Liver (tissue), 9 donors: Measurements from ENCODE around the gene CTNNBL1. TPM values are rescaled to one million over a fixed set of nuclear protein-coding genes. Genes with fewer than 3 reads are reported as not detected.

Experiments used
- DNase-seq: peaks from one replicate; pipeline ENCODE4 v3.0.0-alpha.2; 2017; ENCODE audit warnings: low spot score
- H3K27ac ChIP-seq, 2 donors: one replicate each; pipeline ENCODE4 v1.7.0; 2013; ENCODE audit warnings: inconsistent platforms in 2 of 2, low read length in 2 of 2, control low read depth in 1 of 2, low read depth in 1 of 2, mild to moderate bottlenecking in 1 of 2
- H3K27me3 ChIP-seq, 4 donors: one replicate each; pipeline versions ENCODE4 v1.6.1 to v1.7.0; 2013; ENCODE audit warnings: low read length in 3 of 4, inconsistent platforms in 1 of 4, mild to moderate bottlenecking in 1 of 4, moderate library complexity in 1 of 4; ENCODE audit not compliant: control insufficient read depth in 4 of 4, insufficient read depth in 4 of 4
- H3K36me3 ChIP-seq, 4 donors: one replicate each; pipeline versions ENCODE4 v1.6.1 to v1.7.0; 2013; ENCODE audit warnings: low read length in 3 of 4, mild to moderate bottlenecking in 3 of 4, low read depth in 1 of 4, moderate library complexity in 1 of 4; ENCODE audit not compliant: control insufficient read depth in 4 of 4, insufficient read depth in 3 of 4
- H3K4me1 ChIP-seq, 4 donors: one replicate each; pipeline versions ENCODE4 v1.6.1 to v1.7.0; 2013; ENCODE audit warnings: low read length in 3 of 4, mild to moderate bottlenecking in 3 of 4, moderate library complexity in 1 of 4; ENCODE audit not compliant: control insufficient read depth in 4 of 4, insufficient read depth in 4 of 4
- H3K4me3 ChIP-seq, 3 donors: one replicate each; pipeline versions ENCODE4 v1.6.1 to v1.7.0; 2013; ENCODE audit warnings: low read length in 3 of 3, control low read depth in 1 of 3, low read depth in 1 of 3, mild to moderate bottlenecking in 1 of 3
- H3K9ac ChIP-seq, 2 donors: one replicate each; pipeline ENCODE4 v1.7.0; 2013; ENCODE audit warnings: low read length in 2 of 2, mild to moderate bottlenecking in 2 of 2, moderate library complexity in 2 of 2, control low read depth in 1 of 2, low read depth in 1 of 2
- H3K9me3 ChIP-seq, 4 donors: one replicate each; pipeline versions ENCODE4 v1.6.1 to v1.7.0; 2013; ENCODE audit warnings: low read length in 3 of 4; ENCODE audit not compliant: control insufficient read depth in 4 of 4
- FOXA1 ChIP-seq: IDR thresholded peaks from 2 replicates; pipeline ENCODE4 v1.6.1; 2016; ENCODE audit warnings: antibody characterized with exemption
- FOXA2 ChIP-seq: IDR thresholded peaks from 2 replicates; pipeline ENCODE4 v1.6.1; 2016; ENCODE audit warnings: antibody characterized with exemption
- GABPA ChIP-seq, 2 donors: IDR thresholded peaks in 1 of 2; conservative IDR thresholded peaks in 1 of 2; 2 replicates each; pipeline ENCODE4 v1.6.1; 2016; ENCODE audit warnings: antibody characterized with exemption in 2 of 2, mild to moderate bottlenecking in 1 of 2, moderate library complexity in 1 of 2
- JUND ChIP-seq, 2 donors: IDR thresholded peaks; 2 replicates each; pipeline ENCODE4 v1.6.1; 2016; ENCODE audit warnings: antibody characterized with exemption in 2 of 2
- NR2F2 ChIP-seq: IDR thresholded peaks from 2 replicates; pipeline ENCODE4 v1.6.1; 2016; ENCODE audit warnings: antibody characterized with exemption
- RAD21 ChIP-seq, 2 donors: IDR thresholded peaks; 2 replicates each; pipeline ENCODE4 v1.6.1; 2016; ENCODE audit warnings: antibody characterized with exemption in 2 of 2, mild to moderate bottlenecking in 2 of 2
- SP1 ChIP-seq: IDR thresholded peaks from 2 replicates; pipeline ENCODE4 v1.6.1; 2018; ENCODE audit warnings: antibody characterized with exemption, mild to moderate bottlenecking
- TAF1 ChIP-seq: conservative IDR thresholded peaks from 2 replicates; pipeline ENCODE4 v1.6.1; 2016; ENCODE audit warnings: antibody characterized with exemption, mild to moderate bottlenecking
- YY1 ChIP-seq: IDR thresholded peaks from 2 replicates; pipeline ENCODE4 v1.6.1; 2016; ENCODE audit warnings: antibody characterized with exemption, mild to moderate bottlenecking
- WGBS: extraction: QIAGEN DNeasy Blood & Tissue Kit; methylation state at CpG from one replicate; pipeline ENCODE4 v1.1.7; 2013; 5-methylcytosine and 5-hydroxymethylcytosine counted together
- polyA plus RNA-seq, 2 donors: library from polyadenylated mRNA; stranded (reverse) in 1 of 2; unstranded in 1 of 2; fragments of 200-250 nt in 1 of 2; fragments of >200 nt in 1 of 2; fragmentation: Nextera tagmentation in 1 of 2; extraction: Ambion mirVana in 1 of 2; gene quantifications; one replicate each; pipeline versions ENCODE4 v1.2.1 to v1.2.3, GENCODE V29; 2013 to 2015
- total RNA-seq, 2 donors: library from RNA; depleted of rRNA; stranded (reverse); fragments of >200 nt; gene quantifications; one replicate each; pipeline ENCODE4 v1.2.3, GENCODE V29; 2014
- TF ChIP-seq, protein P1 (sequence below): IDR thresholded peaks from 2 replicates; pipeline ENCODE4 v1.6.1; 2016; ENCODE audit warnings: antibody characterized with exemption
- TF ChIP-seq, protein P2 (sequence below): IDR thresholded peaks from 2 replicates; pipeline ENCODE4 v1.6.1; 2016; ENCODE audit warnings: antibody characterized with exemption
- TF ChIP-seq, protein P3 (sequence below): IDR thresholded peaks from 2 replicates; pipeline ENCODE4 v1.6.1; 2016; ENCODE audit warnings: antibody characterized with exemption, mild to moderate bottlenecking
- TF ChIP-seq, protein P4 (sequence below): IDR thresholded peaks from 2 replicates; pipeline ENCODE4 v1.6.1; 2016; ENCODE audit warnings: antibody characterized with exemption
- donor health status: healthy.
- donor health status: healthy.
- donor health status: healthy.
- donor health status: healthy.
- donor health status: healthy.

Gene CTNNBL1
- total and polyA plus RNA-seq, 4 donors, result 18.3 to 25.4 (median 20.3) TPM

DNA sequence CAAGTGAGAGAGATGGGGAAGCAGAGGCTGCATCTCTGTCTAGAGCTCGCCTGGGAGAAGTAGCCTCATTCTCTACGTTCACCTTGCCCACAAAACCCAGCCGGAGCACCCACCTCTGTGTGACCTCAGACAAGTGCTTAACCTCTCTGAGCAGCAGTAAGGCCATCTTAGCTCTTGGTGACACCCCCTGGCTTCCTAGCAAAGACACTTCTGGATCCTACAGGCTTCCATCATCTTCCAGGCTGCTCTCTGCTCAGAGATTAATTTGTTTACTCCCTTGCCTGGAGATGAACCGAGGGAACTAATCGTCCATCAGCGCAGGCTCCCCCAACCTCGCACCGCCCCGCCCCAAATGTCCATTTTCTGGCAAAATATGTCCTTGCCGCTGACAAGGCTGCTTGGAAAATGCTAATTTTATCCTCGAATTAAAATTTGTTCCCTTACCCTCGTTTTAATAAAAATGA, 24.0 kb upstream of the CTNNBL1 start:
- 51% methylated on average over 12 of the region's 12 CpGs for WGBS
- TF ChIP-seq FOXA1 (no peak), GABPA (IDR thresholded peaks at IDR 0.05 in 1 of 2, conservative IDR thresholded peaks at IDR 0.05 in 1 of 2) (no peak), SP1 (no peak)
- TF ChIP-seq, protein P1, sequence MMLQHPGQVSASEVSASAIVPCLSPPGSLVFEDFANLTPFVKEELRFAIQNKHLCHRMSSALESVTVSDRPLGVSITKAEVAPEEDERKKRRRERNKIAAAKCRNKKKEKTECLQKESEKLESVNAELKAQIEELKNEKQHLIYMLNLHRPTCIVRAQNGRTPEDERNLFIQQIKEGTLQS, result no peak
- TF ChIP-seq, protein P2, sequence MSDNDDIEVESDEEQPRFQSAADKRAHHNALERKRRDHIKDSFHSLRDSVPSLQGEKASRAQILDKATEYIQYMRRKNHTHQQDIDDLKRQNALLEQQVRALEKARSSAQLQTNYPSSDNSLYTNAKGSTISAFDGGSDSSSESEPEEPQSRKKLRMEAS, result no peak

DNA sequence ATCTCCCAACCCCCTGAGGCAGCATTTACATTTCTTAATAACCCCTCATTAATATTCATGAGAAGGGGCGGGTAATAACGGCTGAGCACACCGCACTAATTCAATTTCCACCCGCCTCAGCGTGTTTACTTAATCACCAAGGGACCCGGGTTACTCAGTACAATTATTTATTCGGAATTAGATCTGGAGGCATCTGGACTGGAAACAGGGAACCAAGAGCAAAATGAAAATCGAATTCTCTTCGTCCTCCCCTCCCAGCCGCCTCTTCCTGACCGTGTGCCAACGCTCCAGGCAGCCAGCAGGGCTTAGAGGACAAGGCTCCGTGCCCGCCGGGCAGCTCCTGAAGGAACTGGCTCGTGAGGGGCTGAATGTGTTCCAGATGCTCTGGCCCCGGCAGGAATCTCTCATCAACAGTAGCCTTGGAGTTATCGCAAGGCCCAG, 23.5 kb upstream of the CTNNBL1 start:
- no peaks in the 10 kb centered on the region for H3K9me3 ChIP-seq
- no peak for DNase-seq
- no peaks in the 10 kb centered on the region for H3K4me1 ChIP-seq
- no peak overlapping the region for H3K27ac ChIP-seq
- no peak overlapping the region for H3K9ac ChIP-seq
- H3K4me3 ChIP-seq, result no peak overlapping the region
- 47% methylated on average over 18 of the region's 18 CpGs for WGBS
- no peaks in the 10 kb centered on the region for H3K36me3 ChIP-seq
- no peaks in the 10 kb centered on the region for H3K27me3 ChIP-seq
- TF ChIP-seq YY1 (no peak), NR2F2 (no peak), TAF1 (no peak), FOXA2 (no peak), GABPA (IDR thresholded peaks at IDR 0.05 in 1 of 2, conservative IDR thresholded peaks at IDR 0.05 in 1 of 2) (no peak), JUND (IDR thresholded peaks at IDR 0.05) (no peak), RAD21 (IDR thresholded peaks at IDR 0.05) (no peak), FOXA1 (no peak), SP1 (no peak)
- TF ChIP-seq, protein P1, result no peak
- TF ChIP-seq, protein P3, sequence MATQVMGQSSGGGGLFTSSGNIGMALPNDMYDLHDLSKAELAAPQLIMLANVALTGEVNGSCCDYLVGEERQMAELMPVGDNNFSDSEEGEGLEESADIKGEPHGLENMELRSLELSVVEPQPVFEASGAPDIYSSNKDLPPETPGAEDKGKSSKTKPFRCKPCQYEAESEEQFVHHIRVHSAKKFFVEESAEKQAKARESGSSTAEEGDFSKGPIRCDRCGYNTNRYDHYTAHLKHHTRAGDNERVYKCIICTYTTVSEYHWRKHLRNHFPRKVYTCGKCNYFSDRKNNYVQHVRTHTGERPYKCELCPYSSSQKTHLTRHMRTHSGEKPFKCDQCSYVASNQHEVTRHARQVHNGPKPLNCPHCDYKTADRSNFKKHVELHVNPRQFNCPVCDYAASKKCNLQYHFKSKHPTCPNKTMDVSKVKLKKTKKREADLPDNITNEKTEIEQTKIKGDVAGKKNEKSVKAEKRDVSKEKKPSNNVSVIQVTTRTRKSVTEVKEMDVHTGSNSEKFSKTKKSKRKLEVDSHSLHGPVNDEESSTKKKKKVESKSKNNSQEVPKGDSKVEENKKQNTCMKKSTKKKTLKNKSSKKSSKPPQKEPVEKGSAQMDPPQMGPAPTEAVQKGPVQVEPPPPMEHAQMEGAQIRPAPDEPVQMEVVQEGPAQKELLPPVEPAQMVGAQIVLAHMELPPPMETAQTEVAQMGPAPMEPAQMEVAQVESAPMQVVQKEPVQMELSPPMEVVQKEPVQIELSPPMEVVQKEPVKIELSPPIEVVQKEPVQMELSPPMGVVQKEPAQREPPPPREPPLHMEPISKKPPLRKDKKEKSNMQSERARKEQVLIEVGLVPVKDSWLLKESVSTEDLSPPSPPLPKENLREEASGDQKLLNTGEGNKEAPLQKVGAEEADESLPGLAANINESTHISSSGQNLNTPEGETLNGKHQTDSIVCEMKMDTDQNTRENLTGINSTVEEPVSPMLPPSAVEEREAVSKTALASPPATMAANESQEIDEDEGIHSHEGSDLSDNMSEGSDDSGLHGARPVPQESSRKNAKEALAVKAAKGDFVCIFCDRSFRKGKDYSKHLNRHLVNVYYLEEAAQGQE, result no peak
- TF ChIP-seq, protein P4, sequence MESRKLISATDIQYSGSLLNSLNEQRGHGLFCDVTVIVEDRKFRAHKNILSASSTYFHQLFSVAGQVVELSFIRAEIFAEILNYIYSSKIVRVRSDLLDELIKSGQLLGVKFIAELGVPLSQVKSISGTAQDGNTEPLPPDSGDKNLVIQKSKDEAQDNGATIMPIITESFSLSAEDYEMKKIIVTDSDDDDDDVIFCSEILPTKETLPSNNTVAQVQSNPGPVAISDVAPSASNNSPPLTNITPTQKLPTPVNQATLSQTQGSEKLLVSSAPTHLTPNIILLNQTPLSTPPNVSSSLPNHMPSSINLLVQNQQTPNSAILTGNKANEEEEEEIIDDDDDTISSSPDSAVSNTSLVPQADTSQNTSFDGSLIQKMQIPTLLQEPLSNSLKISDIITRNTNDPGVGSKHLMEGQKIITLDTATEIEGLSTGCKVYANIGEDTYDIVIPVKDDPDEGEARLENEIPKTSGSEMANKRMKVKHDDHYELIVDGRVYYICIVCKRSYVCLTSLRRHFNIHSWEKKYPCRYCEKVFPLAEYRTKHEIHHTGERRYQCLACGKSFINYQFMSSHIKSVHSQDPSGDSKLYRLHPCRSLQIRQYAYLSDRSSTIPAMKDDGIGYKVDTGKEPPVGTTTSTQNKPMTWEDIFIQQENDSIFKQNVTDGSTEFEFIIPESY, result no peak

More for the DNA sequence above, 24.0 kb upstream of the CTNNBL1 start:
- no peak for DNase-seq
- no peaks in the 10 kb centered on the region for H3K9me3 ChIP-seq
- no peaks in the 10 kb centered on the region for H3K36me3 ChIP-seq
- H3K27ac ChIP-seq, result no peak overlapping the region
- H3K4me1 ChIP-seq, result no peaks in the 10 kb centered on the region
- no peak overlapping the region for H3K9ac ChIP-seq
- H3K27me3 ChIP-seq, result no peaks in the 10 kb centered on the region
- H3K4me3 ChIP-seq, result no peak overlapping the region
